Adrenal gland (tissue), 5 donors: ENCODE measurements around the gene CD80.

Experiments used
- POLR2A ChIP-seq, 2 donors: fragments of 450-650 bp; IDR thresholded peaks; one replicate each; pipeline ENCODE4 v1.6.1; 2017; ENCODE audit warnings: antibody characterized with exemption in 2 of 2, mild to moderate bottlenecking in 2 of 2, moderate library complexity in 1 of 2
- TF ChIP-seq, protein P1 (sequence below), 6 experiments: fragments of 450-650 bp in 4 of 6; fragments of 200-600 bp in 2 of 6; sonication (generic) in 1 of 6; IDR thresholded peaks; 1 replicate in 5 of 6; 2 replicates in 1 of 6; pipeline versions ENCODE4 v1.5.1 to v1.8.0; 2016 to 2021; ENCODE audit warnings: antibody characterized with exemption in 6 of 6, mild to moderate bottlenecking in 2 of 6, moderate library complexity in 1 of 6
- donor health status: DM: no; HTN: no; CAD: no.

DNA sequence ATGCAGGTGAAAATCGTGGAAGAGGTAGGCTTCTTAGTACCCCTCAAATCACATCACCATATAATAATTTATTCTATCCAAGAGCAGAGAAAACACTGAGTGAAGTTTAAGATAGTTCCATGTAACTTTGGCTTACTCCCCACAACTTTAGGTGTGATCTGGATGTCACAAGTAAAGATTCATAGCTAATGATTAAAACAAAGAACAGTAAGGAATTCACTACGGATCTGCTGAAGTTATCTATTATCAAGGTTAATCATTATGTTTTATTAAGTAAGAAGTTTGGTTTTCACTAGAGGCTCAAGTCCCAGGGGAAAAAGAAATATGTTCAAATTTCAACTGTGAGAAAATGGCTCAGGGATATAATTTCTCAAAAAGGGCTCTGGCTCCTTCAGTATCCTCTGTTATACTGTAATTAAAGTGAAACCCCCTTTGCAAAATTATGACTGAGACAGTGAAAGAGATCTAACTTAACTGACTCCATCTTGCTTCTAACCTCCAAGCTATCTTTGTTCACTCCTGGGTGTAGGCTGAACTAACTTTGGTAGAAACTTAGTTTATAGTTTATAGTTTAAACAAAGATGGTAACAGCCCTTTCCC, 17.1 kb downstream of the CD80 start:
- no peak for TF ChIP-seq POLR2A (IDR thresholded peaks at IDR 0.05)
- TF ChIP-seq, protein P1, sequence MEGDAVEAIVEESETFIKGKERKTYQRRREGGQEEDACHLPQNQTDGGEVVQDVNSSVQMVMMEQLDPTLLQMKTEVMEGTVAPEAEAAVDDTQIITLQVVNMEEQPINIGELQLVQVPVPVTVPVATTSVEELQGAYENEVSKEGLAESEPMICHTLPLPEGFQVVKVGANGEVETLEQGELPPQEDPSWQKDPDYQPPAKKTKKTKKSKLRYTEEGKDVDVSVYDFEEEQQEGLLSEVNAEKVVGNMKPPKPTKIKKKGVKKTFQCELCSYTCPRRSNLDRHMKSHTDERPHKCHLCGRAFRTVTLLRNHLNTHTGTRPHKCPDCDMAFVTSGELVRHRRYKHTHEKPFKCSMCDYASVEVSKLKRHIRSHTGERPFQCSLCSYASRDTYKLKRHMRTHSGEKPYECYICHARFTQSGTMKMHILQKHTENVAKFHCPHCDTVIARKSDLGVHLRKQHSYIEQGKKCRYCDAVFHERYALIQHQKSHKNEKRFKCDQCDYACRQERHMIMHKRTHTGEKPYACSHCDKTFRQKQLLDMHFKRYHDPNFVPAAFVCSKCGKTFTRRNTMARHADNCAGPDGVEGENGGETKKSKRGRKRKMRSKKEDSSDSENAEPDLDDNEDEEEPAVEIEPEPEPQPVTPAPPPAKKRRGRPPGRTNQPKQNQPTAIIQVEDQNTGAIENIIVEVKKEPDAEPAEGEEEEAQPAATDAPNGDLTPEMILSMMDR (IDR thresholded peaks at IDR 0.05) = no peak
